Measurements from ENCODE around the gene TEP1. TPM values are rescaled to one million over a fixed set of nuclear protein-coding genes. Genes with fewer than 3 reads are reported as not detected.

The TEP1 gene
- total RNA-seq, 1 donor from 2014 or later: 28.4 TPM

DNA sequence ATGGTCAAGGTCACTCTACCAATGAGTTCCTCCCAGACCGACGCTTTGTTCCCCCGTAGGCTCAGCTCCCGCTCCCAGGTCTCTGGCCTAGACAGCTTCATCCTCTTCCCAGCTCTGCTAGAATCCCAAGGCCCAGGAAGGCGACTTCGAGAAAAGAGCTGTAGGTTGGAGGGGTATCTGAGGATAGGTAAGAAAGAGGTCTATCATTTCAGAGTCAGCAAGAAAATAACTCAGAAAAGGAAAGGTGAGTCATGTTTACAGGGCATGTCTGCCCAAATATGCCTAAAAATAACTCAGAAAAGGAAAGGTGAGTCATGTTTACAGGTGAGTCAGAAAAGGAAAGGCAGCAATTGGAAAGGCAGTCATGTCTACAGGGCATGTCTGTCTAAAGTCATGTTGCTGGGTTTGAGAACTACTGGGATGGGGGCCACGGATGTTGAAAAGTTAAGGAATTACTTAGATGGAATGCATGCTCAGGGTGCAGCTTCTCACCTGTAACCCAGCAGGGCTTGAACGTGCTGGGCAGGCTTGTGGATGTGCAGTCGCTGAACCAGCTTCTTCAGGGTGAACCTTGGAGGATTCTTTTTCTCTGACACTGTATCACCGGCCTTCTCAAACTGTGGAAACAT is 12.2 kb downstream of the TEP1 start:
- peak overlapping the region; percentile 15 for H3K27ac ChIP-seq (ENCODE audit: low read depth, low read length)

DNA sequence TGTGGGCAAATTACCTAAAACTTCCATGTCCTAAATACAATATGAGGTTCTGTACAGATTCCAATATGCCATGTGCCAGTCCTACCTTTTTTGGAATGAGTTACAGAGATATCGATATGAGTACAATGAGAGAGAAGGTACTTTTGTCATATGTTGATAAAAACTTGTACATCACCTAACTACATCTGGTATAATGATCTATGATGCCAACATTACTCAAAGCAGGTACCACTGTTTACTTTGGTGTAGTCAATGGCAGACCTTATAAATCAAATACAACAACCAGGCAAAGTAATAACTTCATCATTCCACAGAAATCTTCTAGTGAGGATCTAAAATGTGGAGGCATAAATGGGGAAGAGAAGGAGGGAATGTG is 12.7 kb downstream of the TEP1 start:
- peaks cover 7% of the 10 kb centered on the region for H3K4me1 ChIP-seq (ENCODE audit: insufficient read depth, low read length)
- DNase-seq (ENCODE audit: low read depth): no peak
- peaks cover 34% of the 10 kb centered on the region for H3K36me3 ChIP-seq (ENCODE audit: insufficient read depth, low read length)
- no peak for FAIRE-seq
- Mint-ChIP-seq H3K27me3 (ENCODE audit: low read depth, unreplicated experiment) (no peaks in the 10 kb centered on the region), H3K4me3 (ENCODE audit: unreplicated experiment) (peak overlapping the region; percentile 42), H3K9me3 (ENCODE audit: unreplicated experiment) (no peaks in the 10 kb centered on the region), H3K4me1 (ENCODE audit: low read depth, unreplicated experiment) (peaks cover 11% of the 10 kb centered on the region), H3K27ac (ENCODE audit: unreplicated experiment) (no peak overlapping the region), H3K36me3 (ENCODE audit: low read depth, unreplicated experiment) (peaks cover 35% of the 10 kb centered on the region)
- no peaks in the 10 kb centered on the region for H3K27me3 ChIP-seq (ENCODE audit: insufficient read depth, low read length)
- H4K20me1 ChIP-seq (ENCODE audit: insufficient read depth, low read length): peaks cover 5% of the 10 kb centered on the region
- H3K9me3 ChIP-seq (ENCODE audit: insufficient read depth, low read depth, low read length): no peaks in the 10 kb centered on the region
- no peak overlapping the region for H2AFZ ChIP-seq (ENCODE audit: low read depth, low read length)
- H3K4me2 ChIP-seq (ENCODE audit: low read length): peak overlapping the region; percentile 62
- H3K79me2 ChIP-seq (ENCODE audit: insufficient read depth, low read length): peaks cover 2% of the 10 kb centered on the region
- H3K4me3 ChIP-seq (ENCODE audit: insufficient read depth, low read depth, low read length): no peak overlapping the region
- no peak overlapping the region for H3K27ac ChIP-seq (ENCODE audit: low read depth, low read length)
- H3K9ac ChIP-seq (ENCODE audit: low read length): no peak overlapping the region
- TF ChIP-seq, protein P1, sequence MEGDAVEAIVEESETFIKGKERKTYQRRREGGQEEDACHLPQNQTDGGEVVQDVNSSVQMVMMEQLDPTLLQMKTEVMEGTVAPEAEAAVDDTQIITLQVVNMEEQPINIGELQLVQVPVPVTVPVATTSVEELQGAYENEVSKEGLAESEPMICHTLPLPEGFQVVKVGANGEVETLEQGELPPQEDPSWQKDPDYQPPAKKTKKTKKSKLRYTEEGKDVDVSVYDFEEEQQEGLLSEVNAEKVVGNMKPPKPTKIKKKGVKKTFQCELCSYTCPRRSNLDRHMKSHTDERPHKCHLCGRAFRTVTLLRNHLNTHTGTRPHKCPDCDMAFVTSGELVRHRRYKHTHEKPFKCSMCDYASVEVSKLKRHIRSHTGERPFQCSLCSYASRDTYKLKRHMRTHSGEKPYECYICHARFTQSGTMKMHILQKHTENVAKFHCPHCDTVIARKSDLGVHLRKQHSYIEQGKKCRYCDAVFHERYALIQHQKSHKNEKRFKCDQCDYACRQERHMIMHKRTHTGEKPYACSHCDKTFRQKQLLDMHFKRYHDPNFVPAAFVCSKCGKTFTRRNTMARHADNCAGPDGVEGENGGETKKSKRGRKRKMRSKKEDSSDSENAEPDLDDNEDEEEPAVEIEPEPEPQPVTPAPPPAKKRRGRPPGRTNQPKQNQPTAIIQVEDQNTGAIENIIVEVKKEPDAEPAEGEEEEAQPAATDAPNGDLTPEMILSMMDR (IDR thresholded peaks at IDR 0.05; ENCODE audit: insufficient read depth, low read depth, low read length): no peak
- no peak for TF ChIP-seq EZH2 (IDR thresholded peaks at IDR 0.05; ENCODE audit: insufficient read depth, low read length)

More for the DNA sequence above, 12.2 kb downstream of the TEP1 start:
- H3K4me1 ChIP-seq (ENCODE audit: insufficient read depth, low read length): peaks cover 7% of the 10 kb centered on the region
- H3K27me3 ChIP-seq (ENCODE audit: insufficient read depth, low read length): no peaks in the 10 kb centered on the region
- Mint-ChIP-seq H3K27ac (ENCODE audit: unreplicated experiment) (no peak overlapping the region), H3K9me3 (ENCODE audit: unreplicated experiment) (no peaks in the 10 kb centered on the region), H3K27me3 (ENCODE audit: low read depth, unreplicated experiment) (no peaks in the 10 kb centered on the region), H3K4me1 (ENCODE audit: low read depth, unreplicated experiment) (peaks cover 11% of the 10 kb centered on the region), H3K36me3 (ENCODE audit: low read depth, unreplicated experiment) (peaks cover 31% of the 10 kb centered on the region), H3K4me3 (ENCODE audit: unreplicated experiment) (peak overlapping the region; percentile 42)
- peak; percentile 7 for DNase-seq (ENCODE audit: low read depth)
- H2AFZ ChIP-seq (ENCODE audit: low read depth, low read length): no peak overlapping the region
- peaks cover 4% of the 10 kb centered on the region for H3K79me2 ChIP-seq (ENCODE audit: insufficient read depth, low read length)
- H3K9ac ChIP-seq (ENCODE audit: low read length): no peak overlapping the region
- H3K4me3 ChIP-seq (ENCODE audit: insufficient read depth, low read depth, low read length): no peak overlapping the region
- FAIRE-seq: no peak
- TF ChIP-seq, protein P1 (IDR thresholded peaks at IDR 0.05; ENCODE audit: insufficient read depth, low read depth, low read length): no peak
- TF ChIP-seq EZH2 (IDR thresholded peaks at IDR 0.05; ENCODE audit: insufficient read depth, low read length): no peak
- H4K20me1 ChIP-seq (ENCODE audit: insufficient read depth, low read length): peaks cover 7% of the 10 kb centered on the region
- H3K9me3 ChIP-seq (ENCODE audit: insufficient read depth, low read depth, low read length): no peaks in the 10 kb centered on the region
- peaks cover 36% of the 10 kb centered on the region for H3K36me3 ChIP-seq (ENCODE audit: insufficient read depth, low read length)
- peak overlapping the region; percentile 62 for H3K4me2 ChIP-seq (ENCODE audit: low read length)

DNA sequence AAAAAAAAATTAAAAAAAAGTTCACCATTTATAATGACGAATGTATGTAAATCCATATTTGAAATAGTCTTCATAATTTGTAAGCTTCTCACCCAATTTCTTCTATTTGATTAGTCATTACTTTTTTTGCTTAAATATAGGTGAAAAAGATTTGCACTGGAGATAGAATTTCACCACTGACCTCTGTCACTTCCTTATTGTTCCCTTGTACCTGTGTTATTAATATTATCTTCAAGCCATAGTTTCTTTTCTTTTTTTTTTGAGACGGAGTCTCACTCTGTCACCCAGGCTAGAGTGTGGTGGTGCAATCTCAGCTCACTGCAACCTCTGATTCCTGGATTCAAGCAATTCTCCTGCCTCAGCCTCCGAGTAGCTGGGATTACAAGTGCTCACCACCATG is 15.8 kb downstream of the TEP1 start:
- H3K4me3 Mint-ChIP-seq (ENCODE audit: unreplicated experiment): no peak overlapping the region
- Histone ChIP-seq H3K9ac (ENCODE audit: low read length) (no peak overlapping the region), H3K4me2 (ENCODE audit: low read length) (no peak overlapping the region), H3K27ac (ENCODE audit: low read depth, low read length) (no peak overlapping the region), H3K27me3 (ENCODE audit: insufficient read depth, low read length) (no peaks in the 10 kb centered on the region), H4K20me1 (ENCODE audit: insufficient read depth, low read length) (no peaks in the 10 kb centered on the region), H3K4me1 (ENCODE audit: insufficient read depth, low read length) (peaks cover 7% of the 10 kb centered on the region), H3K36me3 (ENCODE audit: insufficient read depth, low read length) (peaks cover 25% of the 10 kb centered on the region), H2AFZ (ENCODE audit: low read depth, low read length) (no peak overlapping the region), H3K9me3 (ENCODE audit: insufficient read depth, low read depth, low read length) (no peaks in the 10 kb centered on the region), H3K4me3 (ENCODE audit: insufficient read depth, low read depth, low read length) (no peak overlapping the region), H3K79me2 (ENCODE audit: insufficient read depth, low read length) (no peaks in the 10 kb centered on the region)
- no peak overlapping the region for H3K27ac Mint-ChIP-seq (ENCODE audit: unreplicated experiment)
- H3K27me3 Mint-ChIP-seq (ENCODE audit: low read depth, unreplicated experiment): no peaks in the 10 kb centered on the region
- no peak for TF ChIP-seq EZH2 (IDR thresholded peaks at IDR 0.05; ENCODE audit: insufficient read depth, low read length)
- peaks cover 23% of the 10 kb centered on the region for H3K36me3 Mint-ChIP-seq (ENCODE audit: low read depth, unreplicated experiment)
- peaks cover 11% of the 10 kb centered on the region for H3K4me1 Mint-ChIP-seq (ENCODE audit: low read depth, unreplicated experiment)
- FAIRE-seq (no peak), DNase-seq (ENCODE audit: low read depth) (no peak)
- H3K9me3 Mint-ChIP-seq (ENCODE audit: unreplicated experiment): no peaks in the 10 kb centered on the region
